ENCODE measurements around the gene CFD.
"Not testable (repeated sequence)": the region's sequence is repeated elsewhere in the genome, so short reads cannot be mapped to it uniquely, and the experiment has no call there.

CFD gene

DNA sequence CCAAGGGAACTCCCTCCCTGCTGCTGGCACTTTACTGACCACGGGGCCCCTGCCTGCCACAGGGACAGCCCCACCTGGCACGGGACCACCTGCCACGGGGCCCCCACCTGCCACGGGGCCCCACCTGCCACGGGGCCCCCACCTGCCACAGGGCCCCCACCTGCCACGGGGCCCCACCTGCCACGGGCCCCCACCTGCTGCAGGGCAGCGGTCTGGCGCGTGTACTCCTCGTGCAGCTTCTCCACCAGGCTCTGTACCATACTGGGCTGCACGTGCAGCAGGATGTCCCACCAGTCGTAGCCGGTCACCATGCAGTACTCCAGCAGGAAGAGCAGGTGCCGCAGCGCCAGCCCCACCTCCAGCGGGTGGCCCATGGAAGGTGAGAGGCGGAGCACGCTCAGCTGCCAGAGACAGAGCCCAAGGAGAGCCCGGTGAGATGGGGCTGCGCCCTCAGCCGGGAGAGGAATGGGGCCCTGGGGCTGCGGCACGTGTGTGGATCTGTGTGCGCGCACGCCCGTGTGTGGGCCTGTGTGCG is 17.4 kb downstream of the CFD start:
- no peaks in the 10 kb centered on the region for H3K9me2 ChIP-seq (replicated peaks; ENCODE audit: low read depth, low read length)
- H3K4me2 ChIP-seq (ENCODE audit: low read depth, low read length, poor library complexity, severe bottlenecking) = no peak overlapping the region
- TF ChIP-seq, protein P1, sequence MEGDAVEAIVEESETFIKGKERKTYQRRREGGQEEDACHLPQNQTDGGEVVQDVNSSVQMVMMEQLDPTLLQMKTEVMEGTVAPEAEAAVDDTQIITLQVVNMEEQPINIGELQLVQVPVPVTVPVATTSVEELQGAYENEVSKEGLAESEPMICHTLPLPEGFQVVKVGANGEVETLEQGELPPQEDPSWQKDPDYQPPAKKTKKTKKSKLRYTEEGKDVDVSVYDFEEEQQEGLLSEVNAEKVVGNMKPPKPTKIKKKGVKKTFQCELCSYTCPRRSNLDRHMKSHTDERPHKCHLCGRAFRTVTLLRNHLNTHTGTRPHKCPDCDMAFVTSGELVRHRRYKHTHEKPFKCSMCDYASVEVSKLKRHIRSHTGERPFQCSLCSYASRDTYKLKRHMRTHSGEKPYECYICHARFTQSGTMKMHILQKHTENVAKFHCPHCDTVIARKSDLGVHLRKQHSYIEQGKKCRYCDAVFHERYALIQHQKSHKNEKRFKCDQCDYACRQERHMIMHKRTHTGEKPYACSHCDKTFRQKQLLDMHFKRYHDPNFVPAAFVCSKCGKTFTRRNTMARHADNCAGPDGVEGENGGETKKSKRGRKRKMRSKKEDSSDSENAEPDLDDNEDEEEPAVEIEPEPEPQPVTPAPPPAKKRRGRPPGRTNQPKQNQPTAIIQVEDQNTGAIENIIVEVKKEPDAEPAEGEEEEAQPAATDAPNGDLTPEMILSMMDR (conservative IDR thresholded peaks at IDR 0.05; ENCODE audit: low read length) = no peak
- no peak for TF ChIP-seq EZH2phosphoT487 (IDR thresholded peaks at IDR 0.05; ENCODE audit: borderline replicate concordance)
- H3K4me1 ChIP-seq (ENCODE audit: insufficient read depth, low read length, poor library complexity, severe bottlenecking) = no peaks in the 10 kb centered on the region
- no peaks in the 10 kb centered on the region for H3K9me3 ChIP-seq (ENCODE audit: insufficient read depth, low read depth, low read length)
- H3K36me3 ChIP-seq (ENCODE audit: insufficient read depth, low read length) = no peaks in the 10 kb centered on the region; the same call in 1 of the 2 replicates
- no peak overlapping the region for H3K9ac ChIP-seq (ENCODE audit: low read depth, low read length, poor library complexity, severe bottlenecking)
- H3K79me2 ChIP-seq (ENCODE audit: insufficient read depth, low read length) = no peaks in the 10 kb centered on the region
- no peaks in the 10 kb centered on the region; the same call in 1 of the 2 replicates for H3F3A ChIP-seq (ENCODE audit: low read depth)
- H3K27me3 ChIP-seq (ENCODE audit: insufficient read depth, low read length, poor library complexity, severe bottlenecking) = no peaks in the 10 kb centered on the region
- no peak overlapping the region for H3K4me3 ChIP-seq (ENCODE audit: low read length, poor library complexity, severe bottlenecking)
- no peak overlapping the region for H2AFZ ChIP-seq (ENCODE audit: low read length)
- no peaks in the 10 kb centered on the region for H4K20me1 ChIP-seq (ENCODE audit: insufficient read depth, low read length, poor library complexity, severe bottlenecking)

DNA sequence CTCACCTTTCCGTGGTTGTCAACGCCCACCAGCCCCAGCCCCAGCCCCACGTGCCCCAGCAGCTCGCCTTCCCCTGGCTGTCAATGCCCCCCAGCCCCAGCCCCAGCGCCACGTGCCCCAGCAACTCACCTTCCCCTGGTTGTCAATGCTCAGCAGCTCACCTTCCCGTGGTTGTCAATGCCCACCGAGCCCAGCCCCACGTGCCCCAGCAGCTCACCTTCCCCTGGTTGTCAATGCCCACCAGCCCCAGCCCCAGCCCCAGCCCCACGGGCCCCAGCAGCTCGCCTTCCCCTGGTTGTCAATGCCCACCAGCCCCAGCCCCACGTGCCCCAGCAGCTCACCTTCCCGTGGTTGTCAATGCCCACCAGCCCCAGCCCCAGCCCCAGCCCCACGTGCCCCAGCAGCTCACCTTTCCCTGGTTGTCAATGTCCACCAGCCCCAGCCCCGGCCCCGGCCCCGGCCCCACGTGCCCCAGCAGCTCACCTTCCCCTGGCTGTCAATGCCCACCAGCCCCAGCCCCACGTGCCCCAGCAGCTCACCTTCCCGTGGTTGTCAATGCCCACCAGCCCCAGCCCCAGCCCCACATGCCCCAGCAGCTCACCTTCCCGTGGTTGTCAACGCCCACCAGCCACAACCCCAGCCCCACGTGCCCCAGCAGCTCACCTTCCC is 18.7 kb downstream of the CFD start:
- not testable (repeated sequence) for H2AFZ ChIP-seq (ENCODE audit: low read length); H3K9me2 ChIP-seq (replicated peaks; ENCODE audit: low read depth, low read length); H3K36me3 ChIP-seq (ENCODE audit: insufficient read depth, low read length); H3K79me2 ChIP-seq (ENCODE audit: insufficient read depth, low read length); H4K20me1 ChIP-seq (ENCODE audit: insufficient read depth, low read length, poor library complexity, severe bottlenecking); H3K9ac ChIP-seq (ENCODE audit: low read depth, low read length, poor library complexity, severe bottlenecking); H3K4me3 ChIP-seq (ENCODE audit: low read length, poor library complexity, severe bottlenecking); H3K27me3 ChIP-seq (ENCODE audit: insufficient read depth, low read length, poor library complexity, severe bottlenecking); H3K4me2 ChIP-seq (ENCODE audit: low read depth, low read length, poor library complexity, severe bottlenecking); H3K9me3 ChIP-seq (ENCODE audit: insufficient read depth, low read depth, low read length); H3F3A ChIP-seq (ENCODE audit: low read depth); H3K4me1 ChIP-seq (ENCODE audit: insufficient read depth, low read length, poor library complexity, severe bottlenecking)

DNA sequence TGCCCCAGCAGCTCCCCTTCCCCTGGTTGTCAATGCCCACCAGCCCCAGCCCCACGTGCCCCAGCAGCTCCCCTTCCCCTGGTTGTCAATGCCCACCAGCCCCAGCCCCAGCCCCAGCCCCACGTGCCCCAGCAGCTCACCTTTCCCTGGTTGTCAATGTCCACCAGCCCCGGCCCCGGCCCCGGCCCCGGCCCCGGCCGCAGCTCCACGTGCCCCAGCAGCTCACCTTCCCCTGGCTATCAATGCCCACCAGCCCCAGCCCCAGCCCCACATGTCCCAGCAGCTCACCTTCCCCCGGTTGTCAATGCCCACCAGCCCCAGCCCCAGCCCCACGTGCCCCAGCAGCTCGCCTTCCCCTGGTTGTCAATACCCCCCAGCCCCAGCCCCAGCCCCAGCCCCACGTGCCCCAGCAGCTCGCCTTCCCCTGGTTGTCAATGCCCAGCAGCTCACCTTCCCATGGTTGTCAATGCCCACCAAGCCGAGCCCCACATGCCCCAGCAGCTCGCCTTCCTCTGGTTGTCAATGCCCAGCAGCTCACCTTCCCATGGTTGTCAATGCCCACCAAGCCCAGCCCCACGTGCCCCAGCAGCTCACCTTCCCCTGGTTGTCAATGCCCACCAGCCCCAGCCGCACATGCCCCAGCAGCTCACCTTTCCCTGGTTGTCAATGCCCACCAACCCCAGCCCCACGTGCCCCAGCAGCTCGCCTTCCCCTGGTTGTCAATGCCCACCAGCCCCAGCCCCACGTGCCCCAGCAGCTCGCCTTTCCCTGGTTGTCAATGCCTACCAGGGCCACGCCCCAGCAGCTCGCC is 19.5 kb downstream of the CFD start:
- H3K27me3 ChIP-seq (ENCODE audit: insufficient read depth, low read length, poor library complexity, severe bottlenecking); H3K4me2 ChIP-seq (ENCODE audit: low read depth, low read length, poor library complexity, severe bottlenecking); H3K9me2 ChIP-seq (replicated peaks; ENCODE audit: low read depth, low read length); H3K36me3 ChIP-seq (ENCODE audit: insufficient read depth, low read length); H3K9me3 ChIP-seq (ENCODE audit: insufficient read depth, low read depth, low read length); H3K9ac ChIP-seq (ENCODE audit: low read depth, low read length, poor library complexity, severe bottlenecking); H3K79me2 ChIP-seq (ENCODE audit: insufficient read depth, low read length); H2AFZ ChIP-seq (ENCODE audit: low read length); H3K4me1 ChIP-seq (ENCODE audit: insufficient read depth, low read length, poor library complexity, severe bottlenecking); H3K4me3 ChIP-seq (ENCODE audit: low read length, poor library complexity, severe bottlenecking); H4K20me1 ChIP-seq (ENCODE audit: insufficient read depth, low read length, poor library complexity, severe bottlenecking); H3F3A ChIP-seq (ENCODE audit: low read depth): not testable (repeated sequence)

DNA sequence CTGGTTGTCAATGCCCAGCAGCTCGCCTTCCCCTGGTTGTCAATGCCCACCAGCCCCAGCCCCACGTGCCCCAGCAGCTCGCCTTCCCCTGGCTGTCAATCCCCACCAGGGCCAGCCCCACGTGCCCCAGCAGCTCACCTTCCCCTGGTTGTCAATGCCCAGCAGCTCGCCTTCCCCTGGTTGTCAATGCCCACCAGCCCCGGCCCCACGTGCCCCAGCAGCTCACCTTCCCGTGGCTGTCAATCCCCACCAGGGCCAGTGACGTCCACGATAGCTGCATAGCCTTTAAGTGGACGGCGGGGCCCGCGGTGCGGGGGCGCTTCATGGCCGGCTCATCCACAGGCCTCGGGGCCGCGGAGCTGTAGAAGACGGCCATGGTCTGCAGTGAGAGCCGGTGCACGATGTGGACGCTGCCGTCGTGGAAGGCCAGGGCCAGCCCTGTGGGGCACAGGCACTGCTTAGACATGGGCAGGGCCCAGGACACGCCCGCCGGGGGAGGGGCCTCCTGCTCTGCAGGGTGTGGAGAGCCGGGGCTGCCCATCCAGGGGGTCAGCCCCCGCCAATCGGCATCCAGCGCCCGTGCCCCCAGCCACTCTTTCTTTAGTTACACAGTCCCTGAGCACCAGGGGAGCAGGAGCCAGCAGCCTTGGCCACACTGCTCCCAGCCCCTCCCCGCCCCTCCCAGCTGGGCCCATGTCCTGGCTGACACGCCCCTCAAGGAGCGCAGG is 20.4 kb downstream of the CFD start:
- Histone ChIP-seq H2AFZ (ENCODE audit: low read length) (no peak overlapping the region), H3K4me2 (ENCODE audit: low read depth, low read length, poor library complexity, severe bottlenecking) (no peak overlapping the region), H3K4me1 (ENCODE audit: insufficient read depth, low read length, poor library complexity, severe bottlenecking) (no peaks in the 10 kb centered on the region), H3K27me3 (ENCODE audit: insufficient read depth, low read length, poor library complexity, severe bottlenecking) (no peaks in the 10 kb centered on the region), H3K4me3 (ENCODE audit: low read length, poor library complexity, severe bottlenecking) (no peak overlapping the region), H3F3A (ENCODE audit: low read depth) (no peaks in the 10 kb centered on the region), H4K20me1 (ENCODE audit: insufficient read depth, low read length, poor library complexity, severe bottlenecking) (no peaks in the 10 kb centered on the region), H3K36me3 (ENCODE audit: insufficient read depth, low read length) (no peaks in the 10 kb centered on the region; the same call in 1 of the 2 replicates), H3K9me2 (replicated peaks; ENCODE audit: low read depth, low read length) (no peaks in the 10 kb centered on the region), H3K9me3 (ENCODE audit: insufficient read depth, low read depth, low read length) (no peaks in the 10 kb centered on the region), H3K9ac (ENCODE audit: low read depth, low read length, poor library complexity, severe bottlenecking) (no peak overlapping the region), H3K79me2 (ENCODE audit: insufficient read depth, low read length) (no peaks in the 10 kb centered on the region)
- TF ChIP-seq EZH2phosphoT487 (IDR thresholded peaks at IDR 0.05; ENCODE audit: borderline replicate concordance) = no peak
- TF ChIP-seq, protein P1 (conservative IDR thresholded peaks at IDR 0.05; ENCODE audit: low read length) = no peak
